DMS53 treated with DMSO at 0.1 percent for 48 hours (cell line): ENCODE results near the gene FLNC.

ENCODE experiments used
- DNase-seq: peaks from one replicate; lab custom pipeline; 2025; ENCODE audit not compliant: unreplicated experiment; lab: John Stamatoyannopoulos, UW

FLNC gene

DNA sequence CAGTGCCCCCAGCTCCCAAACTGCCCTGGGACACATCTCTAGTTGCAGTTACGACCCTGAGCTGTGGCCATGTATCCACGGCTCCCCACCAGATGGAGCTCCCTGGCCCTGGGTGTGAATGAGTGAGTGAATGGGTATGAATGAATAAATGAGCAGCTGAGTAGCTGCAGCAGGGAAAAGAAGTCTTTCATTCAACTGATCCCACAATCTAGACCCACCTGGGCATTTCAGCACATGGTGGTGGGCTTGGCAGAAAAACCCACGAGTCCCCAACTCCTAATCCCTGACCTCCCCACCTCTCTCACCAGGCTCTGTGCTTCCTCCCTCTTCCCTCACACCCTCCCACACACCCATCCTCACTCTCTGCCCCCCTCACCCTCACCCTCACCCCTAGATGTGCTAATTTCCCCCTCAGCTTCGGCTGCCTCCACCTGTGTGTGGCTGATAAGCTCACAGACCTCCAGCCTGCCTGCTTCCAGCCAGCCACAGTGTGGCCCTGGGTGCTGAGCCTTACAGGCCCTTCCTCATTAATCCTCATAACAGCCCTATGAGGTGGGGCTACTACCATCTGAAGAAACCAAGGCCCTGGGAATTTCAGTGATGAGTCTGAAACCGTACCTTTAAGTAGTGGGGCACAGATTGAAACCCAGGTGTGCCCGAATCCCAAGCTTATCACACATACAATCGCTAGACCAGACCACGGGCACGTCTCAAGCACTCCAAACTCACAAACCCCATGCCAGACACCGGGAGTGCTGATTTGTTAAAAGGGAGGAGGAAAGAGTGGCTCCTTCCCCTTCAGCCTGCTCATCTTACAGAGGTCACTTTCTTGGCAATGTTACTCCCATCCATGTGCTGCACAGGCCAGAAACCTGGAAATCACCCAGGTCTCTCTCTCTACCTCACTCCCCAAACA is 30.2 kb downstream of the FLNC start:
- no peak for DNase-seq

DNA sequence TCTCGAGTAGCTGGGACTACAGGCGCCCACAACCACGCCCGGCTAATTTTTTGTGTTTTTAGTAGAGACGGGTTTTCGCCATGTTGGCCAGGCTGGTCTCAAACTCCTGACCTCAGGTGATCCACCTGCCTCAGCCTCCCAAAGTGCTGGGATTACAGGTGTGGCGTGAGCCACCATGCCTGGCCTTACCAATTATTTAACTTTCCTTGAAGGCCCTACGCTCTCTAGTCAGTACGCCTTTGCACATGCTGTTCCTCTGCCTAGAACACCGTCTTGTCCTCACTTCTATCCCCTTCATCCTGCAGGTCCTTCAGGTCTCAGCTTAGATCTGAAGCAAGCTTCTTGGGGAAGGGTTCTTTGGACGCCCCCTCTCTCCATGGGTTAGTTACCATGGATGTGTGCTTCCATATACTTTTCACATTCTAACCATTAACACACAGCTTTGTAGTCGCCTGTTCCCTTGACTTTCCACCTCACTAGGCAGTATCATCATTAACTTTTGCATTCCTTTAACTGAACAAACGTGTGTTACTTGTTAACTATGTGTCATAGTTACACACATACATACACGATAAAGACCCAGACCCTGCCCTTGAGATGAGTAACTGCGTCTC is 31.9 kb downstream of the FLNC start:
- DNase-seq, result no peak

DNA sequence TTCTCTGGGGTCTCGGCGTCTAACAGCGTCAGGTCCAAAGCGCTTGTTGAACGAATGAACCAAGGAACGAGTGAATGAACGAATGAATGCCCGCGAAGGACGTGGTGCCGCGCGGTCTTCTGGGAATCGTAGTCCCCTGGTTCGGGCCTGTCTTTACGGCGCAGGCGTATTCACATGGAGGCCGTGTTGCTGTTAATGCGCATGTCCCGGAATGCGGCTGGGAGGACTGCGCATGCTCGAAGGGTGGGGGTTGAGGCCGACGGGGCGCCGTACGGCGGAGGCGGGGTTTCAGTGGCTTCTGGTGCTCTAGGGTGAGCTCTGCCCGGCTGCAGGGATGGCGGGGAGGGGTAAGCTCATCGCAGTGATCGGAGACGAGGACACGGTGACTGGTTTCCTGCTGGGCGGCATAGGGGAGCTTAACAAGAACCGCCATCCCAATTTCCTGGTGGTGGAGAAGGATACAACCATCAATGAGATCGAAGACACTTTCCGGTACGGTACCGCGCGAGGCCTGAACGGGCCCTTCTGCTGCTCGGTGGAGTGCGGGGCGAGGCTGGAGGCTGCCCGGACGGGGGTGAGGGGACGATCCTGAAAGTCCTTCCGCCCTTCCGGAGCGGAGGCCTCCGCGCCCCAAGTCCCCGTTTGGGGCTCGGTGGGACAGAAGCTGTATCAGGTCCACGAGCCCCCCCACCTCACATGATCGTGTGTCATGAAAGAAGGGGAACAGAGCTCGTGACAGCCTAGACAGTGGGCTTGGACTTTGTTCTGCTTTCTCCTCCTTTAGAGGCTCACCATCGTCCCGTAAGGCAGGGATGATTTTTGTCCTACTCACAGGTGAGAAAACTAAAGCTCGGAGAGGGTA is 32.6 kb downstream of the FLNC start, which contains the start of gene ATP6V1F:
Gene ATP6V1F (plus strand): TSS at position 286 of the 862 bp plus-strand sequence. CDS start 49 bp downstream, at position 335.
- DNase-seq, result peak; percentile 97

DNA sequence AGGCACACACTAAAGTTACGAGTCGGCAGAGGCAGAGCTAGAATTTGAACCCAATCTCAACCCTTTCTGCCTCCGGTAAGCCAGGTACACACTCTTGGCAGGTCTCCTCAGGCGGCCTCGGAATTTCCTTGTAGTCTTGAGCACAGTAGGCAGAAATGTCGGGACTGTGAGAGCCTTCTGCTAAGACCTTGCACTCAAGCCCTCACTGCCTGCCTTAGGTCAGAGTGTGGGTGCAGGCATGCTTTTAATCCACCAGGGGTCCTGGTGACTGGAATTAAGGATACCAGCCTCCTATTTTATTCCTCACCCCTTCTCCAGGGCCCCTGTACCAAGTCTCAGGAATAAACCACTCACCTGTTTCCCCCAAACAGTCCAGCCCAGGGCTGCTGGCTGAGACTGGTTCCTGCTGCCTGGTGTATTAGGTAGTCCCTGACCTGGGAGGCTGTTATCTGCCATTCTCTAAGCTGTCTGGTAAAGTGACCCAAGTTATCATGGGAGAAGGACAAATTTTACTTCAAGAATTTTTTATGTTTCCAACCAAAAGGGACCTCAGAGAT is 33.3 kb downstream of the FLNC start:
- peak; percentile 60 for DNase-seq

- no peak for DNase-seq
These were observed 35.1 kb downstream of the FLNC start for GRCh38 chr7:128865303-128865702.

DNA sequence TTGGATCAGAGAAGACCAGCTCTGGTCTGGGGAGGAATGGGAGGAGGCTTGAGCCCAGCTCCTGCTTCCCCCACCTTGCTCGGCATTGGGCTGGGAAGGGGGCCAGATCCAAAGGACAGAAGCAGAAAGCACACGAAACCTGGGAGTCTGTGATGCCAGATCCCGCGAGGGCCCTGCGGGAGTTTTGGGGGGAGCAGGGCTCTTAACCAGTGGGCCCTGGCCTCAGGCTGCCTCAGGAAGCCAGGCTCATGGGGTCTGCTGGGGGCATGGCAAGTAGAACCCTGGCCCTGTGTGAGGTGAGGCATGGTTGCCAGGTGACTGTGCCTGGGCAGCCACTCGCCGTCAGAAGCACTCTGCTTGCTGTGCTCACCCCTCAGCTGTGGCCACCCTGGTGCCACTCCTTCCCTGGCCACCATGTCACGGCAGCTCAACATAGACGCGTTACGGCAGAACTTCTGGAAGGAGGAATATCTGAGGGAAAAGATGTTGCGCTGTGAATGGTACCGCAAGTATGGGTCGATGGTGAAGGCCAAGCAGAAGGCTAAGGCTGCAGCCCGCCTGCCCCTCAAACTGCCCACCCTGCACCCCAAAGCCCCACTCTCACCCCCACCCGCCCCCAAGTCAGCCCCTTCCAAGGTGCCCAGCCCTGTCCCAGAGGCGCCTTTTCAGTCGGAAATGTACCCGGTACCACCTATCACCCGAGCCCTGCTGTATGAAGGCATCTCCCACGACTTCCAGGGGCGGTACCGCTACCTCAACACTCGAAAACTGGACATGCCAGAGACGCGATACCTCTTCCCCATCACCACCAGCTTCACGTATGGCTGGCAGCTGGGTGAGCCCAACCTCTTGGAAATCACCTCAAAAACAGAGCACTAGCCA is 36.0 kb downstream of the FLNC start:
- no peak for DNase-seq

DNA sequence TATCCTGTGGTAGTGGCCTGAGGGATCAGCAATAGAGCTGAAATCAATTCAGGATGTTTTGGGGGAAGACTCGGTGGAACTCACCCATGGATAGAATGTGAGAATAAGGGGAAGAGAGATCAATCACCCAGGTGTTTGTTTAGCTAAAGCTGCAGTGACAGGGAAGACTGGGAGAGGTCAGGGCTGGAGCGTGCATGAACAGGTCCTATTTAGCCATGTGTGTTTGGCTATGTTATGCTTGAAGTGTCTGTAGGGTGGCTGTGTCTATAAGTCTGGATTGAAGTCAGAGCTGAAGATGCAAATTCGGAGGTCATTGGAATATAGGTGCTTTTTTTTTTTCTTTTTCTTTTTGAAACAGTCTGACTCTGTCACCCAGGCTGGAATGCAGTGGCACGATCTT is 37.0 kb downstream of the FLNC start:
- no peak for DNase-seq

DNA sequence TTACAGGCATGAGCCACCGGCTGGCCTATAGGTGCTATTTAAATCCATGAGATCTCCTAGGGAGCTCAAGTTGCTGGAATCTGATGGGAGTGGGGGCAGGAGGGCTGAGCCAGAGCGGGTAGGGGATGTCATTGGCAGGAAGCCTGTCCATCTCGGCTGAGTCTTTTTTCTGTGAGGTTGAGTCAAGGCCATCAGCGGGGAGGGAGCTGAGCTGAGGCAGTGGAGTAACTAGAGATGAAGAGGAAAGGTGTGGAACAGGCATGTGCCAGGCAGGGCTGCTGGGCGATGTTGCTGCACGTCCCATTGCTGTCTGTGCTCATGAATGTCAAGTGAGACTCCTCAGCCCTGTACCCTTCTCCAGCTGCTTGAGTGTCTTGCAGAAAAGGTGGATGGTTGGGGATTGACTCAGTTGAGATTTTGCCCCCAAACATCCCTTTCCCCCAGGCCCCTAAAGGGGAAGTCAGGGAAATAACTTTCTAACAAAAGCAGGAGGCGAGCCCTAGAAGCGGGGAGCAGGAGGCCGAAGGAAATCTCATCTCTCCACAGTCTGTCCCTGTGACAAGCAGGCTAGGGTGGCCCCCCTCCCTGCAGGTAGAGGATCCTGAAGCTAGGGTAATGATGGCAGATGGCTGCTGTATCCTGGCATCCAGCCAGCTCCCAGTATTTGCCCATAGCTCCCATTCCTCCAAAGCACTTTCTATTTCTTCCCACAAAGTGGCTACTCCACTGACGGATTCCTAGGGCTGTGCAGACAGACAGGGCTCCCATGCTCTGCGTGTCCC is 37.8 kb downstream of the FLNC start:
- peak; percentile 56 for DNase-seq

DNA sequence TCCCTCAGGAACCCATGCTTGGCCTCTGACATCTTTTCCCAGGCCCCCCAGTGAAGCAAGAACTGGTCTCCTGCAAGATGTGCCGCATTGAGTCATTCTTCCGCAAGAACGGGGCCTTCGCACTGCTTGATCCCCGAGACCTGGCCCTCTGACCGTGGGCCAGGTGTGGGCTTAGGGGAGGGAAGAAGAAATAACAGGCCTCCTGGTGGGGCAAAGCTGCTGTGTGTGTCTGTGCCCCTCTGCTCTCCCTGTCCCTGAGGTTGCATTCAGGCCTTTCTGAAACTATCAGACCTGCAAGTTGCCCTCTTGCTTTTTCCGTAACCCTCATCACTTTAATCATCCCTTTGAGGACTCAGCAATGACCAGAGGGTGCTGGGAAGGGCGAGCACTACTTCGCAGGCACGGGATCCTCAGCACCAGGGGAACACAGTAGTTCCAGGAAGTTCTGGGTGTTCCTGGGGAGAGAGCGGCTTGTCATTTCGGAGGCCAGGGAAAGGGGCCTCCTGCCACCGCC is 38.5 kb downstream of the FLNC start:
- DNase-seq, result no peak

GRCh38 chr7:128869138-128869943 is 39.1 kb downstream of the FLNC start:
- peak; percentile 67 for DNase-seq

DNA sequence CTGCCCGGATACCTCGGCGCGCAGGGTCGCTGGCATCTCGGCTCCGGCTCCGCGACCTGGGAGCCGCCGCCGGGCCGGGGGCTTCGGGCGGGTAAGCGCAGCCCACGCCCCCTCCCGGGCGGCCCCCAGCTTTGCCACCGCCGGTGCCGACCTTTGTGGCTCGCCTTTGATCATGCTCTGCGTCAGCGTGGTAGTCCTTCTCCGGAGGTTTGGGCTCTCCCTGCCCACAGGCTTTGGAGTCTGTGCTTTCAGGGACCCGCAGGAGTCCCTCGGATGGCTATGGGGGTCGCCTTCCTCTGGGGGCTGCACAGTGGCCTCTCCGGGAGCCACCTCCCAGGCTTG is 39.7 kb downstream of the FLNC start:
- no peak for DNase-seq

DNA sequence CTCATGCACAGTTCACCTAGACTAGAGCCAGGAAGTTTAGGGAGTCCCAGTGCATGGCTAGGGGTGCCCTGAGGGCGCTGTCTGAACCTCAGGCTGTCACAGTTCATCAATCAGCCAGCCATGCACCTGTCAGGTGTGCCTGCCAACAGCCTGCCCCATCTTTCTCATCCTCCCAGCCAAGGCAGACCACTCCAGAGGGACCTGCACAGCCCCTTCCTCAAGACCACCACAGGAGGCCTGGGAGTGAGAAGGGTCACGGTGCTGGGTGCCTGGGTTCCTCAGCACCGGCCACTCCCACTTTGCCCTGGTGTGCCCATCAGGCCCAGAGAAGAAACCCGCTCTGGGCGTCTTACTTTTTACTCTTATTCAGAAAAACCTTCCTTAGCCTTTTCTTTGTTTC is 40.8 kb downstream of the FLNC start:
- DNase-seq, result no peak

DNA sequence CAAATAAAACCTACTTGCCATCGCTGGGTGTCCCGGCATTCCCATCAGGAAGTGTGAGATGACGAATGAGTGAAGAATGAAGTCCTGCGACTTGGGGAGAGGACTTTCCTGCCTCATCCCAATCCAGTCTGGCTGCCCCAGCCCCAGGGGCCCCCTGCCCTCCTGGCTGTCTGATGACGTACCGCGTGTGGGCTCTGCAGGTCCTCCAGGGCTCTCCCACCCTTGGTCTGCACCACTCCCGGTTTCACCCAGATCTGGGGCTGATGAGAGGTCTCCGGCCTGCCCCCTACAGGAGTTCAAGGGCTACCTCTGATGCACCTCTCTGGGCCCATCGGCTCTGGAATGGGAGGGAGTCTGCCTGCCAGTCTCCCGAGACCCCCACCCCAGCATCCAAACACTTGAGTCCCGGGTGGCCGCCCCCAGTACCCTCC is 42.2 kb downstream of the FLNC start:
- DNase-seq, result no peak

GRCh38 chr7:128873234-128873633 is 43.0 kb downstream of the FLNC start:
- no peak for DNase-seq

- DNase-seq, result peak; percentile 77
These were observed 44.2 kb downstream of the FLNC start for GRCh38 chr7:128874140-128875031.

DNA sequence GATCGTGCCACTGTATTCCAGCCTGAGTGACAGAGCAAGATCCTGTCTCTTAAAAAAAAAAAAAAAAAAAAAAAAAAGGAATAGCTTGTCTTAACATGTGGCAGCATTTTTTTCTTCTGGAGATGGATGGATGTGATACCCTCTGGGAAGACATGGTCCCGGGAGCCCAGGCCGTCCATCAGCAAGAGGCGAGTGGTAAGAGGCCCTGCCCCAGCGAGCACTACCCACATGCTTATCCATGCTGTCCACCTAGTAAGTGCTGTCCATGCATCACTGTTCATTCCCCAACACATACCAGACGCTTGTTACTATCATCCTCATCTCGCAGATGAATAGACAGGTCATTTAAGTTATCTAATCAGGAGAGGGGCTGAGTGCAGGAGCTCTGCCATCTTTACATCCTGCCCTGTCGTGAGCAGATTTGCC is 45.3 kb downstream of the FLNC start:
- no peak for DNase-seq

DNA sequence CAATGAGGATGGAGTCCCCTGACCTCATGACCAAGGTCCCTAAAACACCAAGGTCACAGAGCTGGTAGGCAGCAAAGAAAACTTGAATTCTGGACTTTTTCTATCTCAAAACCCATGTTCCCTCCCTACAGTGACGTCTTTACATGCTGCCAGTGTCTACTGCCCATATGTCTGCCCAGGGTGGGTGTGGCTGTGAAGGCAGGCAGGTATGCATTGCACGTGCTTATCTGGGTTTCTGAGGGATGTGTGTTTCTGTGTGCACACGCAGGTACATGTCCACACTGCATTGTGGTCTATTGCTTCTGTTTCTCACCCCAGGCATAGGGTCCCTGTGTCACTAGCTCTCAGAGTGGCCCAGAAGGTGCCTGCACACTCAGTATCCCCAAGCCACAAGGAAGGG is 45.9 kb downstream of the FLNC start:
- DNase-seq, result no peak
